AG04450 (cell line): Measurements from ENCODE around the gene GALNT9. TPM values are rescaled to one million over a fixed set of nuclear protein-coding genes. Genes with fewer than 3 reads are reported as not detected.

Experiments
- CTCF ChIA-PET: fragments of 300-600, 350-600 bp; formaldehyde crosslinking; extraction: SDS; loops from one replicate; lab custom pipeline; 2022; ENCODE audit warnings: antibody characterized with exemption, inconsistent platforms; lab: Charles Lee
- POLR2A ChIA-PET: fragments of 350-600 bp; formaldehyde crosslinking; extraction: SDS; loops from one replicate; lab custom pipeline; 2021; ENCODE audit warnings: antibody characterized with exemption, inconsistent platforms; lab: Yijun Ruan, JAX
- DNase-seq: peaks from one replicate; pipeline ENCODE4 v3.0.0-alpha.2; 2011; ENCODE audit warnings: low read depth, low spot score
- H3K27ac ChIP-seq: one replicate; pipeline ENCODE4 v1.5.1; 2012; ENCODE audit warnings: low read depth, low read length, control low read depth
- H3K27me3 ChIP-seq: one replicate; pipeline ENCODE4 v1.6.0; 2012; ENCODE audit warnings: low read length; ENCODE audit not compliant: control insufficient read depth, insufficient read depth
- H3K4me3 ChIP-seq: 2 replicates; pipeline ENCODE4 v1.5.1; 2011; ENCODE audit warnings: mild to moderate bottlenecking, low read depth, low read length, control low read depth
- H3K9me3 ChIP-seq: 2 replicates; pipeline ENCODE4 v1.5.1; 2012; ENCODE audit warnings: low read length; ENCODE audit not compliant: control insufficient read depth, insufficient read depth
- CTCF ChIP-seq: IDR thresholded peaks from 2 replicates; pipeline ENCODE4 v1.5.1; 2011; ENCODE audit warnings: low read depth, low read length, control low read depth, inconsistent platforms
- polyA plus RNA-seq: library from polyadenylated mRNA; depleted of rRNA; stranded (reverse); fragments of >200 nt; gene quantifications from 2 replicates; pipeline ENCODE4 v1.2.3, GENCODE V29; 2011

Gene GALNT9
- polyA plus RNA-seq, 1 experiment: not detected

GRCh38 chr12:132282031-132282949, 47.1 kb downstream of the GALNT9 start:
- CTCF ChIA-PET: no interaction called here
- DNase-seq: no peak

GRCh38 chr12:132281038-132281437, 48.4 kb downstream of the GALNT9 start:
- peaks cover 37% of the 10 kb centered on the region; the same call in 1 of the 2 replicates for H3K9me3 ChIP-seq
- POLR2A ChIA-PET: no interaction called here
- CTCF ChIA-PET: no interaction called here
- H3K27ac ChIP-seq: no peak overlapping the region
- no peak for DNase-seq
- no peak for TF ChIP-seq CTCF
- H3K4me3 ChIP-seq: no peak overlapping the region
- peaks cover 38% of the 10 kb centered on the region for H3K27me3 ChIP-seq

More at GRCh38 chr12:132282031-132282949, 47.1 kb downstream of the GALNT9 start:
- TF ChIP-seq CTCF: no peak
- H3K27me3 ChIP-seq: peaks cover 34% of the 10 kb centered on the region
- POLR2A ChIA-PET: no interaction called here
- H3K4me3 ChIP-seq: no peak overlapping the region
- peaks cover 45% of the 10 kb centered on the region; the same call in 1 of the 2 replicates for H3K9me3 ChIP-seq
- no peak overlapping the region for H3K27ac ChIP-seq

GRCh38 chr12:132280406-132280805, 49.0 kb downstream of the GALNT9 start:
- ChIA-PET POLR2A (no interaction called here), CTCF (no interaction called here)
- TF ChIP-seq CTCF: no peak
- H3K9me3 ChIP-seq: peaks cover 34% of the 10 kb centered on the region; the same call in 1 of the 2 replicates
- peaks cover 37% of the 10 kb centered on the region for H3K27me3 ChIP-seq
- no peak overlapping the region for H3K4me3 ChIP-seq
- no peak overlapping the region for H3K27ac ChIP-seq
- DNase-seq: no peak

- TF ChIP-seq CTCF: no peak
- H3K27ac ChIP-seq: no peak overlapping the region
- H3K4me3 ChIP-seq: no peak overlapping the region
- ChIA-PET POLR2A (no interaction called here), CTCF (no interaction called here)
- no peak for DNase-seq
- H3K27me3 ChIP-seq: peaks cover 32% of the 10 kb centered on the region
- peaks cover 29% of the 10 kb centered on the region; the same call in 1 of the 2 replicates for H3K9me3 ChIP-seq
Measured at GRCh38 chr12:132279930-132280329, 49.5 kb downstream of the GALNT9 start.
